HG03378 (cell line): ENCODE results near the gene MEN1.

Experiments used
- ATAC-seq: cut with Tn5 transposase; IDR thresholded peaks from one replicate; pipeline ENCODE4 v1.9.1; 2021; ENCODE audit warnings: mild to moderate bottlenecking, moderate library complexity; ENCODE audit not compliant: unreplicated experiment

MEN1 gene

DNA sequence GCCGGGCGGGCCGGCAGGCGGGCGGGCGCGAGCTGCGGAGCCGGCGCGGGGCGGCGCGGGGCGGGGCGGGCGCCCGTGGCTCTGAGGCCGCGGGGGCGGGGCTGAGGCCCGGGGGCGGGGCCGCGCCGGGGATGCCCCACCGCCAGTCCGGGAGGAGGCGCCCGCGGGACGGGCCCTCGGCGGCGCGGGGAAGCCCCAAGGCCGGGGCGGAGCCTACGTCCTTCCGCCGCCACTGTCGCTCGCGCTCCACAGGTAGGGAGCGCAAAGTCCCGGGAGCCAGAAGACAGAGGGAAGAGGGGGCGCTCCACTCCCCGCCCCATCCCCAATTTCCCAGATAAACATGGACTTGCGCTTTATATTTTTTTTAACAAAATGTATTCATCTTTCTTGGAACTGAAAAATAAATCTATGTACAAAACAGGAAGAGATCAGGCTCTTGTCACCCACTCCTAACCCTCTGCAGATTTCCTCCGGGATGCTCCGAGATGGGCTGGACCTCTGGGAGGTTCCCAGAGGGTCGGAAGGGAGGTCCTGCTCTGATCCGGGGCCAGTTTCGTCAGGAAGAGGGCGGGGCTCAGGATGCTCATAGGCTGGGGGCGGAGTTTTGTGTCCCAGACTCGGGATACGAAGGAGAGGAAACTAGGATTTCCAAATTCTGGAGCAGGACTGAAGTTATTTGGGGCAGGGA lies 7.0 kb downstream of the MEN1 start, which contains the start of gene MAP4K2:
MAP4K2 (minus strand) TSS at position 57 of the 688 bp plus-strand sequence. CDS start 65 bp downstream, outside the sequence.
- no peak for ATAC-seq

DNA sequence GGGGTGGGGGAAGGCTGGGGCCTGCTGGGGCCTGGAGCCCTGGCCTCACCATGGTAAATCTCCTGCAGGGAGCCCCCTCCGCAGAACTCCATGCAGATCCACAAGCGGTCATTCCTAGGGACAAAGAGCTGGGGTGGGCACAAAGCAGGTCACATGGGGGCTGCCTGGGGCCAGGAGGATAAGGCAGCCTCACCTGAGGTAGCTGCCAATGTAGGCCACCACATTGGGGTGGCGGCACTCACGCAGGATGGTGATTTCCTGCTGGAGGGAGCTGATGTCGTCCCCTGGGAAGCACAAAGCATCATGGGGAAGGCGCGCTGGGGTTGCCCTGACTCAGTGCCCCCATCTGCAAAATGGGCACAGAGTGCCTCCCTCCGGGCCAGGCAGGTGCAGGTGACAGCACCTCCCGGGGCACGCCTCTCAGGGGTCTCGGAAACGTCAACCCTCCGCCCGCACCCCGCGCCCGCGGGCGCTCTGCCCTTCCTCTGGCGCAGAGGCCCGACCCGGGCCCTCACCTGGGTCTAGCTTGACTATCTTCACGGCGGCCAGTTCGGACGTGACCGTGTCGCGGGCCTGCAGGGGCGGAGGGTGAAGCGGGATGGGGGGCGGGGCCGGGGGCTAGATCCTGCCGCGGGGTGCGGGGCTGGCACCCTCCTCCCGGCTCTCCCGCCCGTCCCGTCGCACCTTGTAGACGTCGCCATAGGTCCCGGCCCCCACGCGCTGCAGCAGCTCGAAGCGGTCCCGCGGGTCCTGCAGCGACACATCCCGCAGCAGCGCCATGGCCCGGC lies 7.8 kb downstream of the MEN1 start:
- ATAC-seq: no peak

DNA sequence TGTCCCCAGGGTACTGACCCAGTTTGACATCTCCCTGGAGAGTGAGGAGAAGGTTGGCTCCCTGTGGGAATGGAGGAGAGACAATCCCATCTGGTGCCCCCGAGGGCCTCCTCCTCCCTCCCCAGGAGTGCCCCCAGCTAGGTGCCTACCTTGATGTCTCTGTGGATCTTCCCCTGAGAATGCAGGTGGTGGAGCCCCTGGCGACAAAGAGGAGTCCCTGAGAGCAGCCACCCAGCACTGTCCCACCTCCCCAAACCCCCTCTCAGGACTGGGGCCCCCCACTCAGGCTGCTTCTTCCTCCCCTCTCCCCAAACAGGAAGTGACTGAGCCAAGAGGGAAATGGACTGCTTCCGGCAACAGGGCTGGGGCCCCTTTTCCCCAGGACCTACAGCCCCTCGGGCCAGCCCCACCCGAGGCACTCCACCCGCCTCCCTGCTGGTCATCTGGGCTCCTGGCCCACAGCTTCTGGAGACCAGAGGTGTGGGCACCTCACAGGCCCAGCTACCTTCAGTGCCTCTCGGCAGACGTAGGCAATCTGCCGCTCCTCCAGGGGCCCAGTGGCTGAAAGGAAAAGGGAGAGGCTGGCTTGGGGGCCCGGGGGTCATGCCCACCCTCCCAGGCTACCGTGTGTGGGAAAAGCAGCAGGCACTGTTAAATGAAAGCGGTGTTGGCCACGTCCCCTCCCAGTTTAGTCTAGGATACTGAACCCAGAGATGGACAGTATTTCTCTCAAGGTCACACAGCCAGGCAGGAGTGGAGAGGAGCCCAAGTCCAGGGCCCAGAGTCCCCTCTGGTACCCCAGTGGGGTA lies 8.6 kb downstream of the MEN1 start:
- ATAC-seq: no peak

DNA sequence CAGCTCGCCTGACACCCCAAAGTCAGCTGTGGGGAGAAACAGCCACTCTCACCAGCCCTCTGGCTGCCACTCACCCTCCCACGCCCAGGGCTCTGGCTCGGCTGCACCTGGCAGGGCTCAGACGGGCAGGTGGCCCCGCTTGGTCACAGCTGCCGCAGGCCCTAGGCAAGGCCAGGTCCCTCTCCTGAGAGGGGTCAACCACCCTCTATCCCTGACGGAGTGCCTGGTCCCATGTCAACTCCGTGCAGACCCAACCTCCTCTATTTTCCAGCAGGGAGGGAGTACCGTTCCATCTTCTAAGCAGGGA lies 9.2 kb downstream of the MEN1 start:
- no peak for ATAC-seq

DNA sequence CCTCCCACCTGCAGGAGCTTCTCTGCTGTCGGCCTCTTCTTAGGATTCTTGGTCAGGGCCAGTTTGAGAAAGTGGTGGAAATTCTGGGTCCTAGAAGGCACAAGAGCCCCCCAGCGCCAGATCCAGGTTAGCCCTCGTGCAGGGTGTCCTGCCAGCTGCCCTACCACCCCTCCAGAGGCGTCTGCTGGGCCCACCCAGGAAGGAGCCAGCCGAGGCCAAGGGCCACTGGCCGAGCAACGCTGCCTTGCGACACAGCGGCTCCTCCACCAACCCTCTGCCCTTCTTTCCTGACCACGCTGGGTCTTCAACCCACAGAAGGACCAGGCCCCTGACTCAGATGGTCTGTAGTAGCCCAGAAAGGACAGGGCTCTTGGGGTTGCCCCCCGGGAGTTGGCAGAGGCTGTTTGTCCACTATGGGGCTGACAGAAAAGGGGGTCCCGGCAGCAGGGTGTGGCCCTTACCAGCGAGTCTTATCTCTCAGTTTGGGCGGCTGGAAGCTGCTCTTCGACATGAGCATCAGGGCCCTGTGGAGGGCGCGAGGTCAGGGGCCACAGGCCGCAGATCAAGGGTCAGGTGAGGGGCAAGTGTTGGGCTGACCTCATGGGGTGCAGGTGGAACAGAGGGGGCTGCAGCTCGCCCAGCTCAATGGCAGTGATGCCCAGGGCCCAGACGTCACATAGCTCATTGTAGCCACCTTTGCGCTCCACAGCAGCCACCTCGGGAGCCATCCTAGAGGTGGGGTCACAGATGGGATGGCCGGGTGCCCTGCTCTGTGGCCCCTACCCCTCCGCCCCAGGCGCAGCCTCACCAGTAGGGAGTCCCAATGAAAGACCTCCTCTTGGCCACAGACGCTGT lies 9.8 kb downstream of the MEN1 start:
- ATAC-seq: no peak

DNA sequence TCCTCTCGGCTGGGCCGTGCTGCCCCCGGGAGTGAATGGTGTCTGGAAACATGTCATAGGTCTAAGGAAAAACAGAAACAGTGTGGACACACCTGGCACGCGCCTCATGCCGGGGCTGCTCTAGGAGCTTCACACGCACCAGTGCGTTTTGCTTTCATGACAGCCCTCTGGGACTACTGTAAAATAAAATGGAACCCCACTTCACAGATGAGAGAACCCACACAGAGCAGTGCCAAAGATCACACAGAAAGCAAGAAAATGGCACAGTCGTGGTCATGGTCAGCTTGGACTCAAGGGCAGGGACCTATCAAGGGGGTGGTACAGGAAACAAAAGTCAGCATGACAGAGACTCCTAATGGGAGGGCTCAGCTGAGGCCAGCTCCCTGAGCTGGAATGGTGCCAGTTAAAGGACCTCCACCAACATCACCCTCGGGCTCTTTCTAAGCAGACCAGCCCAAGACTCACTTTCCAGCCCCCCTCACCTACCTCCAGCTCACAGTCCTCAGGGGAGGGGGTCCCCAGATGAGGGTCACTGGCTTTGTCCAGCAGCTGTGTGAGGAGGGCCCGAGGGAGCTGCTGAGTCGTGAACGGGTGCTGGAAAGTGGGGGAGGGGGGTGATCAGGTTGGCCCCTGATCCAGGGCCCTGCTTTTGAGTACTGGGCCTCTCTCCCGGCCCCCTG lies 10.6 kb downstream of the MEN1 start:
- no peak for ATAC-seq

DNA sequence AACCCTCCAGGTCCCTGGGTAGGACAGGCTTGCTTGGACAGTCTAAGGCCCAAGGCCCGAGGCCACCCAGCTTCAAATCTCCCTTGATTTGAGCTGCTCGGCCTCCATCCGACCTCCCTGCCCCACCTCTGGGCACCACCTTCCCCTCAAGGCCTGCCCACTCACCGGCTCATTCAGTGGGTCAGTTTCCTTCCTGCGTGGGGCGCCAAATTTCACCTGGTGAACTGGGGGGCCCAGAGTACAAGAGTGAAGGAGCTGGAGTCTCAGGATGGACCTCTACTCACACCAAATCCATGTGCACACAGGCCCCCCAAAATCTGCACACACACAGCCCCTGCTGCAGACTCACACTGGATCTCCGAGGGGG lies 11.1 kb downstream of the MEN1 start:
- no peak for ATAC-seq

- no peak for ATAC-seq
These were observed 13.4 kb downstream of the MEN1 start for GRCh38 chr11:64796757-64797541.

DNA sequence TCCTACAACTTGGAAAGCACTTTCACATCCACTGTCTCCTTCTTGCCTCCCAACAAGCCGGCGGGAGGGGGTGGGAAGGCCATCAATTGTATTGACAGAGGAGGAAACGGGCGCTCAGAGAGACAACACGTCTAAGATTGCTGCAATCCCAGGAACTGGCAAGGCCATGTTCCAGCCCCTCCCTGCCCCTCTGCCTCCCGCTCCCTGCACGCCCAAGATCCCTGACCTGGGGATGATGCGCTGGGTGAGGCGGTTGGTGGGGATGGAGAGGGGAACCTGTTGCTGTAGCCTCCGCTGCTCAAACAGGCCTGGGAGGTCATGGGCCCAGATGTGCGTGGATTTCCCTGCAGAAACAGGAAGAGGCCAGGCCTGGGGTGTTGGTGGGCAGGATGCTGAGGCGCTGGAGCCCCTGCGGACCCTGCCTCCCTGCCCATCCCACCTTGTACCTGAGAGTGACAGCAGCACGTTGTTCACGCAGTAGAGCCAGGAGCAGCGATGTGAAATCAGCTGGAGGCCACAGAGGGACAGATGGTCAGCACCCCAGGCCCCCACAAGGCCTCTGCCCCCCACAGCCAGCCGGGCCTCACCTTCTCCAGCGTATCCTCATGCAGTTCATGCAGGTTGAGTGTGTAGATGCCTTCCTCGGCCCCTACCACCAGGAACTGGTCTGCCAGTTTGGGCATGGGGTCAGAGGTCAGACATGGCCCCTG lies 14.1 kb downstream of the MEN1 start:
- no peak for ATAC-seq

DNA sequence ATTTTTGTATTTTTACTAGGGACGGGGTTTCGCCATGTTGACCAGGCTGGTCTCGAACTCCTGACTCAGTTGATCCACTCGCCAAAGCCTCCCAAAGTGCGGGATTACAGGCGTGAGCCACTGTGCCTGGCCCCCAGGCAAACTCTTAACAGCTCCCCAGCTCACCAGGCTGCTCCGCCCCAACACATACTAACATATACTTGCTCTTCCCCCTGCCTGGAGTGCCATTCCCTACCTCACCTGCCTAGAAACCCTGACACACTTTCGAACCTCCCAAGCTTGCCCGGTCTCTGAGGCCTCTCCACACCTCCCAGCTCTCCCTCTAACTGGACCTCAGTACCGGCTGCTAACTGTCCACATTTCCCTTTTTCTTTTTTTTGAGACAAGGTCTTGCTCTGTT lies 15.8 kb downstream of the MEN1 start:
- ATAC-seq: no peak

DNA sequence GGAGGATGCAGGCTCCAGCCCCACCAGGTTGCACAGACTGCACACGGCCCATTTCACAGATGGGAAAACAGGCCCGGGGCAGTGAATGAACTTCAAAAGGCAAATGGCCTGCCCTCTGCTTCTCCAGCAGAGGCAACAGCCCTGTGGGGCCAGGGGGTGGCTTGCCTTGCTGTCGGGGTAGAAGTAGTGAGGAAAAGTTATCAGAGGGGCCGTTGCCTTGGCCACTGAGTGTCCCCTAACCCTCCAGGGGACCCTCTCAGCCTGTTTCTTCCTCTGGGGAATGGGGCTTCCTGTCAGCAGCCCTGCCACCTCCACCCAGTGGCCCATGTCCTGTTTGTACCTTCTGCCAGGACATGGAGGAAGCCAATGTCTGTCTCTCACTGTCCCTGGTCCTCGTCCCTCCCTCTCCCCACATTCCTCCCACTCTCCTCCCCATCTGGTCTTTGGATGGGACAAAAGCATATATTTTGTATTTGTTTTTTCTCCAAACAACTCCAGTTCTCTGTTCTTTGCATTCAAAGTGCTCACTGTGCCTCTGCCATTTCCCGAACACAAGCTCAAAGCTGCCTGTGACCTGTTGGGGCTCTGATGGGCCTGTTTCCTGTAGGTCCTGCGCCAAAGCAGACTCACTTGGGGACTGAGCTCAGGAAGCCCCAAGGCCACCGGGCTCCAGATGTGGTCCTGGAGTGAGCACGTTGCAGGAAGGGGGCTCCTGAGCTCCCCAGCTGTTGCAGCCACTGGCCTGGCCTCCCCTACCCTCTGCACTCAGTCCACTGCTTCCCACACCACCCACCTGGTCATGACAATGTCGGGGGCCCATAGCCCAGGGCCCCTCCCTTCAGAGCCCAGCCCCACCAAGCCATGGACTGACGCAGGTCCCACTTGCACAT lies 16.8 kb downstream of the MEN1 start:
- ATAC-seq: no peak

DNA sequence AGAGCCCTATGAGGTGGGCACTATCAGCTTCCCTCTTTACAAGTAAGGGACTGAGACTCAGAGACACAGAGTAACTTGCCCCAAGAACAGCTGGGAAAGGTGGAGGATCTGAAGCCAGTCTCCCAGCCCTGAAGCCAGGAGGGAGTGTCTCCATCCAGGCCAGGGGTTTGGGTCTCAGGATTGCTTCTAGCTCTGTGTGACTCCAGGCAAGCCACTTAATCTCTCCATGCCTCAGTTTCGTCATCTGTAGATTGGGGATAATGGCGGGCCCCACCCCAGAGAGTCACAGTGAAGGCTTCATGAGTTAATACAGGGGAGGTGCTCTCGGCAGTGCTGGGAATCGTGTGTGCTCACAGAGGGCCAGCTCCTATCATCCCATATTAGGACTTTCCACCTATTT lies 17.9 kb downstream of the MEN1 start:
- no peak for ATAC-seq

GRCh38 chr11:64791781-64792291 lies 18.5 kb downstream of the MEN1 start:
- ATAC-seq: no peak

DNA sequence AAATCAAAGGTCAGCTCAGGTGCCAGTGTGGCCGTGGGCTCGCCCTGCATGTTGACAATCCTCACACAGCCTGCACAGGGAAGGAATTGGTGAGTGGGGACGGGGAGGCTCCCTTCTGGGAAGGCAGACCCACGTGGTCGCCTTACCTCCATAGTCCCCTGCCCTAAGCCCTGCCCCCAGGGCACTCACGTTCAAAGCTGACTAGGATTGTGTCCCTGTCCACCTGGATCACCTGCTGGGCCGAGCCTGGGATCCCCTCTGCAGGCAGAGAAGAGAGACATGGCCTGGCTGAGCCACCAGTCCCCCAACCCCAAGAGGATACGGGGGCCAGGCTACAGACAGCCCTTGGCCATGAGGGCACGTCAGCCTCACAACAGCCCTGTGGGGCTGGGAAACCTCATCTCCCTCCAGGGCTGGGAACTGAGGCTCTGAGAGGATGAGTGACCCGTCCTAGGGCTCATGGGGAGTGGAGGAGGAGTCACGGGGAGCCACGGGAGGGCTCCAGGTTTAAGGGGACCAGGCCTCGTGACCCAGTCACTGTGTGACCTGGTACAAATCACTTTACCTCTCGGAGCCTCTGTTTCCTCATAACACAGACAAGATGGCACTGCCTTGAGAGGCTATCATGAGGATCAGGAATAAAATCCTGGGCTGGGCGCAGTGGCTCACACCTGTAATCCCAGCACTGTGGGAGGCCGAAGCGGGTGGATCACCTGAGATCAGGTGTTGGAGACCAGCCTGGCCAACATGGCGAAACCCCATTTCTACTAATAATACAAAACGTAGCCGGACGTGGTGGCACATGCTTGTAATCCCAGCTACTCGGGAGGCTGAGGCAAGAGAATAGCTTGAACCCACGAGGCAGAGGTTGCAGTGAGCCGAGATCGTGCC lies 19.9 kb downstream of the MEN1 start:
- no peak for ATAC-seq

DNA sequence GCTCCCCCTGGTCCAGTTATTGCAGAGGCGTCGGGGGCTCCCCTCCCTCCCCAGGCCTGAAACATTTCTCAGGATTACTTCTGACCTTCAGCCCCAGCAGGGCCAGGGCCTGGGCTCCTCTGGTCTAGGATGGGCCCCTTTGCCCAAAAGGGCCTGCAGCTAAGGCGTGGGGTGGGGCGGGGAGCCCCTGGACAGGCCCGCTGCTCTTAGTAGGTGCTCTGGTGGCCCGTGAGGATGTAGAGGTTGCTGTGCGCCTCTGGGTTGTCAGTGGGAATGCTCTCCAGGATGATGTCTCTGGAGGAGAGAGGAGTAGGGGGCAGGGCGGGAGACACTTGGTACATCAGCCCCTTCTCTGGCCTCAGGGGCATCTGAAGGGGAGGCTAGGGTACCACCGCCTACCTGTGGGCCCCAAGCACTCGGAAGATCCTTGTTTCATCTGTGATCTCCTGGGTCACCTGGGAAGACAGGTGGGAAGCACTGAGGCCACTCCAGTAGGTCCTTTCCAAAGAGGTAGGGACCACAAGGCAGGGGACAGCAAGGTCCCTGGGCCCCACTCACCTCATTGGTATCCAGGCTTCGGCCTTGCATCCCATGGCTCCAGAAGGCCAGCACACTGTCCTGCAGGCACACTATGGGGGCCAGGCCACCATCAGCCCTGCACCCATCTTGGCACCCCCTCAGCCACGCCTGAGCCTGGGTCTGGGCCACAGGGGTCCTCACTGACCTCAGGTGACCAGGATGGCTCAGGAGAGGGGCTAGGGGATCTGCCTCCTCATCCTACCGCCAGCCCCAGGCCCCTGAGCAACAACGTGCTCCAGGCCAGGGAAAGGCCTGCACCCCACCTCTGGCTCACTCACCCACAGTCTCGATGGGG lies 20.8 kb downstream of the MEN1 start:
- ATAC-seq: no peak
